Activated CD8-positive, alpha-beta T cell treated with anti-CD3 and anti-CD28 coated beads, Interleukin-2, amount 10 ng/mL, durations not matched to agents 7 days and 5 days (primary cell): Measurements from ENCODE around the gene RAG1. TPM values are rescaled to one million over a fixed set of nuclear protein-coding genes. Genes with fewer than 3 reads are reported as not detected.

Source experiments
- ATAC-seq: fragments of 150-1000 bp; cut with Tn5 transposase; one replicate; pipeline ENCODE4 v1.10.0; 2021; ENCODE audit warnings: moderate library complexity
- CTCF ChIA-PET: fragments of 350-600 bp; sonication (Branson Sonifier 250); formaldehyde crosslinking; loops from one replicate; lab custom pipeline; 2021; ENCODE audit warnings: antibody characterized with exemption; lab: Charles Lee
- POLR2A ChIA-PET: fragments of 350-600 bp; sonication (Branson Sonifier 250); formaldehyde crosslinking; loops from one replicate; lab custom pipeline; 2021; ENCODE audit warnings: antibody characterized with exemption; lab: Charles Lee
- DNase-seq: peaks from one replicate; pipeline ENCODE4 v3.0.0-alpha.2; 2020
- H3K27ac Mint-ChIP-seq: one replicate; pipeline ENCODE4 v1.8.0; 2021; ENCODE audit warnings: mild to moderate bottlenecking, mixed read lengths
- H3K27me3 Mint-ChIP-seq: one replicate; pipeline ENCODE4 v1.8.0; 2021; ENCODE audit warnings: low read depth, mixed read lengths
- H3K36me3 Mint-ChIP-seq: one replicate; pipeline ENCODE4 v1.8.0; 2021; ENCODE audit warnings: low read depth, mixed read lengths
- H3K4me1 Mint-ChIP-seq: one replicate; pipeline ENCODE4 v1.8.0; 2021; ENCODE audit warnings: low read depth, mixed read lengths
- H3K4me3 Mint-ChIP-seq: one replicate; pipeline ENCODE4 v1.8.0; 2021; ENCODE audit warnings: mild to moderate bottlenecking, mixed read lengths
- H3K9me3 Mint-ChIP-seq: one replicate; pipeline ENCODE4 v1.8.0; 2022; ENCODE audit warnings: mixed read lengths; ENCODE audit not compliant: insufficient read depth
- total RNA-seq, 2 experiments: library from RNA; stranded (reverse); gene quantifications; one replicate each; pipeline ENCODE4 v1.2.3, GENCODE V29; 2021

RAG1 gene
- total RNA-seq, 2 experiments from 2014 or later, result 0.08 TPM

DNA sequence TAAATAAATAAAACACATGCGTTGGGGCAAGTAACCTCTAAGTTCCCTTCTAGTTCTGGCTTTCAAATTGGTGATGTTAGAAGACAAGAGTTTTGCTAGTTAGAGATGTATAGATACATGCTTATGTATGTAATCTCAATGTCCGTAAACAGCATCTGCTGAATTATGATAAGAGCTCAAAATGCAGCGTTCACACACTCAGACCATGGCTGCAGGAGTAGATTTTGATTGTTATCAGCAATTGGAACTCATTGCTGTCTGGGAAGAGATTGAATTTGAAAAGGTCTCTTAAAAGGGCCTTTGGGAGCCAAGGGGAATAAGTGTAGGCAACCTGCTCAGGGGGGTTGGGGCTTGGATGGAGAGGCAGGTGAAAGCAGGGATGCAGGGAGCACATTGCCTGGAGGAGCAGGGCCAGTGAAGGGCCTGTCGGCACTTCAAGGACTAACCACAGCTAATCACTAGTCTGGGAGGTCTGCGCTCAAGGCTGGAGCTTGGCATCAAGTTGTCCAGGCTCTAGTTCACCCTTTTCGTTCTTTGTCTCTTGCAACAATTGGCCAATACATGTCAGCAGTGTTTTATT is 2.7 kb upstream of the RAG1 start:
- Mint-ChIP-seq H3K4me1 (peaks cover 4% of the 10 kb centered on the region), H3K27ac (no peak overlapping the region), H3K27me3 (peaks cover 45% of the 10 kb centered on the region), H3K36me3 (peaks cover under 1% of the 10 kb centered on the region), H3K9me3 (peaks cover under 1% of the 10 kb centered on the region), H3K4me3 (no peak overlapping the region)
- POLR2A ChIA-PET, result no interaction called here
- ATAC-seq, result no peak
- DNase-seq, result no peak
- CTCF ChIA-PET, result interaction anchor here (0.6 to 9.7 kb wide), 35 partner anchors 8 to 273 kb away, joined by 3 to 244 read pairs (median 5); partner anchors contain the start of gene IFTAP

DNA sequence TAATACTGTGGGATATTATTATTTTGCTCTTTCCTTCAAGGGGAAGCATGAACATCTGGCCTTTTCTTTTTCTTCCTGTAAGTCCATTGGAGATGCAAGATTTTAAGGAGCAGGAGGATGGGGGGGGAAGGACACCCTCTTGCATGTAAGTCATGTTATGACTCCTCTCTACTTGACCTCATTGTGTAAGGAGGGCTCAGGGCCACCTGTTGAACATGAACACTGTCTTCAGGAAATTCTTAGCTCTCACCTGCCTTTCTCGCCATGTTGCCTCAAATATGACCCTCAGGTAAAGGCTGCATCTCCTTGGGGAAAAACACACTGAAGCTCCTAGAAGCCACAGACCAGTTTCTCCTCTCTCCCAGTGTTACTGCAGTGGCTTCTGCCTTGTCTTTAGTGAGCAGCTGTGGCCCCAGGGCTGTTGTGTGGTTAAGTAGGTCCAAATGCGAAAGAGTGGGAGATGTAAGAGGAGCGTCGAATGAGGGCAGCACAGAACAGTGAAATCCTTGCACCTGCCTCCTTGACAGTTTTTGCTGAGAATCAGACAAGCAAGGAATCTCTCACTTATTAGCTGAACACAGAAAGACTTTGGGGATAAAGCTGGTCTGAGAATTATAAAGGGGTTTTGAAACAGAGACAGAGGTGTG is 1.3 kb upstream of the RAG1 start:
- ChIA-PET POLR2A (no interaction called here), CTCF (interaction anchor here (0.7 to 9.7 kb wide), 5 partner anchors 74 to 182 kb away, joined by 3 to 244 read pairs (median 4); no protein-coding TSS in a partner anchor)
- Mint-ChIP-seq H3K36me3 (no peaks in the 10 kb centered on the region), H3K4me3 (no peak overlapping the region), H3K4me1 (peaks cover 4% of the 10 kb centered on the region), H3K27ac (no peak overlapping the region), H3K9me3 (no peaks in the 10 kb centered on the region), H3K27me3 (peaks cover 51% of the 10 kb centered on the region)
- ATAC-seq (no peak), DNase-seq (no peak)

DNA sequence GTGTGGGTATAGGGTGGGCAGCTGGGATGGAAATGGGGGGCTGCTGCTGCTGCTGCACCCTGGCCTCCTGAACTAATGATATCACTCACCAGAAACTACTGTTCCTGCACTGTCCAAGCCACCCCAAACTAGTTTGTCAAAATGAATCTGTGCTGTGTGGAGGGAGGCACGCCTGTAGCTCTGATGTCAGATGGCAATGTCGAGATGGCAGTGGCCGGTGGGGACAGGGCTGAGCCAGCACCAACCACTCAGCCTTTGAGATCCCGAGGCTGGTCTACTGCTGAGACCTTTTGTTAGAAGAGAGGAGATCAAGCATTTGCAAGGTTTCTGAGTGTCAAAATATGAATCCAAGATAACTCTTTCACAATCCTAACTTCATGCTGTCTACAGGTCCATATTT is 1.3 kb downstream of the RAG1 start:
- Mint-ChIP-seq H3K36me3 (no peaks in the 10 kb centered on the region), H3K27me3 (peaks cover 48% of the 10 kb centered on the region), H3K4me1 (peaks cover 4% of the 10 kb centered on the region), H3K9me3 (no peaks in the 10 kb centered on the region), H3K4me3 (no peak overlapping the region), H3K27ac (no peak overlapping the region)
- ATAC-seq, result no peak
- CTCF ChIA-PET, result no interaction called here
- POLR2A ChIA-PET, result no interaction called here
- no peak for DNase-seq

DNA sequence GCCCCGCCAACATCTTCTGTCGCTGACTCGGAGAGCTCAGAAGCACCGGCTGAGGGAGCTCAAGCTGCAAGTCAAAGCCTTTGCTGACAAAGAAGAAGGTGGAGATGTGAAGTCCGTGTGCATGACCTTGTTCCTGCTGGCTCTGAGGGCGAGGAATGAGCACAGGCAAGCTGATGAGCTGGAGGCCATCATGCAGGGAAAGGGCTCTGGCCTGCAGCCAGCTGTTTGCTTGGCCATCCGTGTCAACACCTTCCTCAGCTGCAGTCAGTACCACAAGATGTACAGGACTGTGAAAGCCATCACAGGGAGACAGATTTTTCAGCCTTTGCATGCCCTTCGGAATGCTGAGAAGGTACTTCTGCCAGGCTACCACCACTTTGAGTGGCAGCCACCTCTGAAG is 6.7 kb downstream of the RAG1 start:
- H3K4me3 Mint-ChIP-seq, result no peak overlapping the region
- ATAC-seq, result no peak

DNA sequence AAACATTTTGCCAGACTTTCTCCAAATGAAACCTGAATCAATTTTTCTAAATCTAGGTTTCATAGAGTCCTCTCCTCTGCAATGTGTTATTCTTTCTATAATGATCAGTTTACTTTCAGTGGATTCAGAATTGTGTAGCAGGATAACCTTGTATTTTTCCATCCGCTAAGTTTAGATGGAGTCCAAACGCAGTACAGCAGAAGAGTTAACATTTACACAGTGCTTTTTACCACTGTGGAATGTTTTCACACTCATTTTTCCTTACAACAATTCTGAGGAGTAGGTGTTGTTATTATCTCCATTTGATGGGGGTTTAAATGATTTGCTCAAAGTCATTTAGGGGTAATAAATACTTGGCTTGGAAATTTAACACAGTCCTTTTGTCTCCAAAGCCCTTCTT is 9.6 kb downstream of the RAG1 start:
- H3K9me3 Mint-ChIP-seq, result no peaks in the 10 kb centered on the region
- no peak overlapping the region for H3K27ac Mint-ChIP-seq
- peaks cover 5% of the 10 kb centered on the region for H3K27me3 Mint-ChIP-seq
- POLR2A ChIA-PET, result no interaction called here
- H3K4me3 Mint-ChIP-seq, result no peak overlapping the region
- no peak for ATAC-seq
- DNase-seq, result no peak
- no peaks in the 10 kb centered on the region for H3K36me3 Mint-ChIP-seq
- CTCF ChIA-PET, result interaction anchor here (2.5 to 3.8 kb wide), 2 partner anchors 13 to 170 kb away, joined by 12 to 21 read pairs; no protein-coding TSS in a partner anchor
- no peaks in the 10 kb centered on the region for H3K4me1 Mint-ChIP-seq

More for the DNA sequence above, 6.7 kb downstream of the RAG1 start:
- Mint-ChIP-seq H3K27me3 (peaks cover 23% of the 10 kb centered on the region), H3K36me3 (no peaks in the 10 kb centered on the region), H3K4me1 (no peaks in the 10 kb centered on the region), H3K9me3 (no peaks in the 10 kb centered on the region), H3K27ac (no peak overlapping the region)
- CTCF ChIA-PET, result interaction anchor here (1.1 to 1.2 kb wide), 2 partner anchors 128 to 172 kb away, joined by 4 to 5 read pairs; no protein-coding TSS in a partner anchor
- POLR2A ChIA-PET, result no interaction called here
- no peak for DNase-seq

DNA sequence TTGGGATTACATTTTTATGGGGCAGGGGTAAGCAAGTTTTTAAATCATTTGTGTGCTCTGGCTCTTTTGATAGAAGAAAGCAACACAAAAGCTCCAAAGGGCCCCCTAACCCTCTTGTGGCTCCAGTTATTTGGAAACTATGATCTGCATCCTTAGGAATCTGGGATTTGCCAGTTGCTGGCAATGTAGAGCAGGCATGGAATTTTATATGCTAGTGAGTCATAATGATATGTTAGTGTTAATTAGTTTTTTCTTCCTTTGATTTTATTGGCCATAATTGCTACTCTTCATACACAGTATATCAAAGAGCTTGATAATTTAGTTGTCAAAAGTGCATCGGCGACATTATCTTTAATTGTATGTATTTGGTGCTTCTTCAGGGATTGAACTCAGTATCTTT is 10.1 kb downstream of the RAG1 start:
- DNase-seq (no peak), ATAC-seq (no peak)
- CTCF ChIA-PET, result interaction anchor here (0.8 to 3.8 kb wide), 2 partner anchors 14 to 169 kb away, joined by 4 to 21 read pairs; no protein-coding TSS in a partner anchor
- Mint-ChIP-seq H3K36me3 (no peaks in the 10 kb centered on the region), H3K27ac (no peak overlapping the region), H3K9me3 (no peaks in the 10 kb centered on the region), H3K4me1 (no peaks in the 10 kb centered on the region), H3K27me3 (peaks cover 5% of the 10 kb centered on the region), H3K4me3 (no peak overlapping the region)
- POLR2A ChIA-PET, result no interaction called here

DNA sequence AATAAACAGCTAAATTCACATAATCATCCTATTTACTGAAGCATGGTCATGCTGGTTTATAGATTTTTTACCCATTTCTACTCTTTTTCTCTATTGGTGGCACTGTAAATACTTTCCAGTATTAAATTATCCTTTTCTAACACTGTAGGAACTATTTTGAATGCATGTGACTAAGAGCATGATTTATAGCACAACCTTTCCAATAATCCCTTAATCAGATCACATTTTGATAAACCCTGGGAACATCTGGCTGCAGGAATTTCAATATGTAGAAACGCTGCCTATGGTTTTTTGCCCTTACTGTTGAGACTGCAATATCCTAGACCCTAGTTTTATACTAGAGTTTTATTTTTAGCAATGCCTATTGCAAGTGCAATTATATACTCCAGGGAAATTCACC is 10.7 kb downstream of the RAG1 start:
- Mint-ChIP-seq H3K27me3 (peaks cover 5% of the 10 kb centered on the region), H3K4me1 (no peaks in the 10 kb centered on the region), H3K27ac (no peak overlapping the region), H3K4me3 (no peak overlapping the region), H3K9me3 (no peaks in the 10 kb centered on the region), H3K36me3 (no peaks in the 10 kb centered on the region)
- POLR2A ChIA-PET, result no interaction called here
- DNase-seq (no peak), ATAC-seq (no peak)
- CTCF ChIA-PET, result interaction anchor here (0.8 to 3.8 kb wide), 2 partner anchors 14 to 168 kb away, joined by 4 to 21 read pairs; no protein-coding TSS in a partner anchor

DNA sequence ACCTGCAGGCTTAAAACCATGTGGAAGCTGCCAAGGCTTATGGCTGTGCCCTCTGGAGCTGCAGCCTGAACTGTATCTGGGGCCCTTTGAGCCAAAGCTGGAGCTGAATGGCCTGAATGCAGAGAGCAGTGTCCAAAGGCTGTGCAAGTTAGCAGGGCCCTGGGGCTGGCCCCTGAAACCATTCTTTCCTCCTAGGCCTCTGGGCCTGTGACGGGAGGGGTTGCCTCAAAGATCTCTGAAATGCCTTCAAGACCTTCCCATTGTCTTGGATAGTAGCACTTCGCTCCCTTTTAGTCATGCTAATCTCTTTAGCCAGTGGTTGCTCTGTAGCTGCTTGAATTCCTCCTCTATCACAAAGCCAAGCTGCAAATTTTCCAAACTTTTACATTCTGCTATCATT is 13.7 kb downstream of the RAG1 start:
- ATAC-seq (no peak), DNase-seq (no peak)
- Mint-ChIP-seq H3K4me1 (no peaks in the 10 kb centered on the region), H3K9me3 (no peaks in the 10 kb centered on the region), H3K36me3 (no peaks in the 10 kb centered on the region), H3K27me3 (peaks cover 3% of the 10 kb centered on the region), H3K27ac (no peak overlapping the region), H3K4me3 (no peak overlapping the region)
- ChIA-PET POLR2A (no interaction called here), CTCF (interaction anchor here (2.0 kb wide), 1 partner anchor 166 kb away, joined by 6 read pairs; no protein-coding TSS in a partner anchor)

DNA sequence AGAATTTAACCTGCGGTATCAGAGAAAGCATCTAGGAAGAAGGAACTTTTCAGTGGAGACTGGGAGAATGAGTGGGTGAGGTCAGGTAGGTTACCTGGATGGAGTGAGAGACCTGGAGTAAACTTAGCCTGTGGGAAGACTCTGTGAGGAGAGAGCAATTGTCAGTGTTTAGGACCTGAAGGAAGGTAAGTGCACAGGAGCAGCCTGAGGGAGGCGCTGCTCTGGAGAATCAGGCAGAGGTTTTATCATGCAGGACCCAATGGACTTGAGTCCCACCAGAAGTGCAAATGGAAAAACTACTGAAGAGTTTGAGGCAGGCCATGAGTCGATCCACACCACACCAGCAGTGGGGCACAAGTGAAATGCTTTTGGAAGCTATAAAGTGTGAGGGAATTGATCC is 15.9 kb downstream of the RAG1 start:
- DNase-seq, result no peak
- no peaks in the 10 kb centered on the region for H3K36me3 Mint-ChIP-seq
- H3K27ac Mint-ChIP-seq, result no peak overlapping the region
- H3K27me3 Mint-ChIP-seq, result no peaks in the 10 kb centered on the region
- H3K4me1 Mint-ChIP-seq, result no peaks in the 10 kb centered on the region
- H3K4me3 Mint-ChIP-seq, result no peak overlapping the region
- H3K9me3 Mint-ChIP-seq, result no peaks in the 10 kb centered on the region
- ChIA-PET CTCF (no interaction called here), POLR2A (no interaction called here)
- no peak for ATAC-seq

DNA sequence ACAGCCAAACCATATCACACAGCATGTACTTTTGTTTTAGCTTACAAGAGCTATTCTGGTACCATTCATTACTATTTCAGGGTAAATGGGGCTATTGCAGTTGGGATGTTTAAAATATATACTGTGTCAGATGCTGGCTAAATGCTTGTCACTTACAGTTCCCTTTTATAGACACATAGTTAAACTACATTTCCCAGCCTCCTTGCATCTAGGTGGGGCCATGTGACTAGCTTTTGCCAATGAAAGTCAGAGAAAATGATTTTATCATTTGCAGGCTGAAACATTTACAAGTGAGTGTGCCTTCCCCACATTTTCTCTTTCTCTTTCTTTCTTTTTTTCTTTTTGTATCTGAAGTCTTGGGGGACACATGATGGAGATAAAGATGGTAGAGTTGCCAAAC is 18.7 kb downstream of the RAG1 start:
- DNase-seq (no peak), ATAC-seq (no peak)
- no peaks in the 10 kb centered on the region for H3K9me3 Mint-ChIP-seq
- H3K4me1 Mint-ChIP-seq, result no peaks in the 10 kb centered on the region
- ChIA-PET POLR2A (no interaction called here), CTCF (interaction anchor here (1.0 to 2.2 kb wide), 2 partner anchors 22 to 161 kb away, joined by 3 to 8 read pairs; no protein-coding TSS in a partner anchor)
- H3K4me3 Mint-ChIP-seq, result no peak overlapping the region
- H3K27me3 Mint-ChIP-seq, result peaks cover 10% of the 10 kb centered on the region
- H3K27ac Mint-ChIP-seq, result no peak overlapping the region
- no peaks in the 10 kb centered on the region for H3K36me3 Mint-ChIP-seq

DNA sequence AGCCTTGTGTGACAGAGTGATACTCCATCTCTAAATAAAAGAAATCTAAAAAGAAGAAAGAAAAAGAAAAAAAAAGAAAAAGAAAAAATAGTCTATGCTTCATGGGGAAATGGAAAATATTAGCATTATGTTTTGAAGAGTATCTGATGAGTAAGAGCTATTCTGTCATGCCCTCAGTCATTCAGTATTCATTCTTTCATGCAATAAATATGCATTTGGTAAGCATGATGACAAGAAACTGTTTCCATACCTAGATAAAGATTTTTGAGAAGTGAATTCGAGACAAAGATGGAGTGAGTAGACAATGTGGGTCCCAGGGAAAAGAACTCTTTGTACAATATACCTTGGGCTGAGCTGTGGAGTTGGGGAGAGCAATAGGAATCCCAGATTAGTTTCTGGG is 20.3 kb downstream of the RAG1 start:
- DNase-seq (no peak), ATAC-seq (no peak)
- Mint-ChIP-seq H3K4me3 (no peak overlapping the region), H3K9me3 (no peaks in the 10 kb centered on the region), H3K36me3 (no peaks in the 10 kb centered on the region), H3K4me1 (no peaks in the 10 kb centered on the region), H3K27ac (no peak overlapping the region), H3K27me3 (peaks cover 16% of the 10 kb centered on the region)
- ChIA-PET POLR2A (no interaction called here), CTCF (interaction anchor here (0.9 to 2.2 kb wide), 3 partner anchors 12 to 159 kb away, joined by 3 to 8 read pairs (median 7); no protein-coding TSS in a partner anchor)

DNA sequence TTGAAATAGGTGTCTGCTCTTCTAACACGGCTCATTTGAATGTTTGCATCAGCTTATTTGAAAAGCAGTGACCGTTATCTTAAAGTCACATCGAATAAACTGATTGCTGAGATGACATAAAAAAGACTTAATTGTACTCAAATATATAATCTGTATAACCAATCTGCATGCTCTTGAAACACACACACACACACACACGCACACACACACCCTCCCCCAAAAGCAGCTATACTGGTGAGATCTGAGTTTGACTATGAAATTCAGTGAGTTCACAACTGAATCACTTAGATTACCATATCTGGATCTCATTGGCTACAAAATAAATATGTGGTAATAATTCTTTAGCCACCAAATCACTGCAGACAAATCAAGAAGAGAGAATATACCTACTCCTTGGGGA is 22.7 kb downstream of the RAG1 start:
- Mint-ChIP-seq H3K27ac (no peak overlapping the region), H3K36me3 (no peaks in the 10 kb centered on the region), H3K9me3 (no peaks in the 10 kb centered on the region), H3K27me3 (peaks cover 32% of the 10 kb centered on the region), H3K4me3 (no peak overlapping the region), H3K4me1 (peaks cover 6% of the 10 kb centered on the region)
- ChIA-PET CTCF (no interaction called here), POLR2A (interaction anchor here (0.6 kb wide), 1 partner anchor 44 kb away, joined by 4 read pairs; no protein-coding TSS in a partner anchor)
- ATAC-seq (no peak), DNase-seq (no peak)
